DND-41 (cell line): ENCODE data around the gene EGR4.

ENCODE experiments used
- ATAC-seq: fragments of 200-7000 bp; cut with Tn5 transposase; 3 replicates; pipeline ENCODE4 v1.9.1; 2021; ENCODE audit warnings: low read depth; ENCODE audit not compliant: insufficient read depth
- DNase-seq: peaks from one replicate; pipeline ENCODE4 v3.0.0-alpha.2; 2020
- H2AFZ ChIP-seq: 2 replicates; pipeline ENCODE4 v1.6.0; 2012; ENCODE audit warnings: low read depth, low read length
- H3K27ac ChIP-seq: 2 replicates; pipeline ENCODE4 v1.5.1; 2012; ENCODE audit warnings: low read length, inconsistent platforms
- H3K27me3 ChIP-seq: fragments of 200-600 bp; sonication (generic); 2 replicates; pipeline ENCODE4 v1.6.0; 2012; ENCODE audit warnings: low read length, mild to moderate bottlenecking, inconsistent platforms; ENCODE audit not compliant: insufficient read depth, poor library complexity
- H3K36me3 ChIP-seq: 2 replicates; pipeline ENCODE4 v1.5.1; 2012; ENCODE audit warnings: low read length, inconsistent platforms; ENCODE audit not compliant: insufficient read depth
- H3K4me1 ChIP-seq: 2 replicates; pipeline ENCODE4 v1.5.1; 2012; ENCODE audit warnings: mild to moderate bottlenecking, low read length; ENCODE audit not compliant: insufficient read depth
- H3K4me2 ChIP-seq: 2 replicates; pipeline ENCODE4 v1.6.0; 2012; ENCODE audit warnings: mild to moderate bottlenecking, moderate library complexity, low read length, inconsistent platforms; ENCODE audit not compliant: insufficient read depth
- H3K4me3 ChIP-seq, 2 experiments: fragments of 200-600 bp in 1 of 2; shearing (Covaris generic) in 1 of 2; 2 replicates each; pipeline ENCODE4 v1.5.1; 2012 to 2016; ENCODE audit warnings: inconsistent platforms in 2 of 2, low read length in 2 of 2, mild to moderate bottlenecking in 2 of 2, low read depth in 1 of 2, moderate library complexity in 1 of 2
- H3K79me2 ChIP-seq: 2 replicates; pipeline ENCODE4 v1.6.0; 2012; ENCODE audit warnings: low read length, inconsistent platforms; ENCODE audit not compliant: insufficient read depth
- H3K9ac ChIP-seq: 2 replicates; pipeline ENCODE4 v1.6.0; 2012; ENCODE audit warnings: low read depth, mild to moderate bottlenecking, inconsistent platforms, low read length, moderate library complexity
- H3K9me3 ChIP-seq: 2 replicates; pipeline ENCODE4 v1.5.1; 2012; ENCODE audit warnings: low read length, moderate library complexity, mild to moderate bottlenecking, inconsistent platforms; ENCODE audit not compliant: insufficient read depth, severe bottlenecking
- H4K20me1 ChIP-seq: 2 replicates; pipeline ENCODE4 v1.6.0; 2012; ENCODE audit warnings: low read length; ENCODE audit not compliant: insufficient read depth
- EZH2 ChIP-seq: IDR thresholded peaks from 3 replicates; pipeline ENCODE4 v1.6.1; 2012; ENCODE audit warnings: borderline replicate concordance, low read depth, mild to moderate bottlenecking, moderate library complexity, low read length, inconsistent platforms; ENCODE audit not compliant: severe bottlenecking
- TF ChIP-seq, protein P1 (sequence below): IDR thresholded peaks from 2 replicates; pipeline ENCODE4 v1.5.1; 2012; ENCODE audit warnings: borderline replicate concordance, low read length, moderate library complexity, mild to moderate bottlenecking; ENCODE audit not compliant: poor library complexity, severe bottlenecking; ENCODE audit errors: extremely low read depth

The EGR4 gene

DNA sequence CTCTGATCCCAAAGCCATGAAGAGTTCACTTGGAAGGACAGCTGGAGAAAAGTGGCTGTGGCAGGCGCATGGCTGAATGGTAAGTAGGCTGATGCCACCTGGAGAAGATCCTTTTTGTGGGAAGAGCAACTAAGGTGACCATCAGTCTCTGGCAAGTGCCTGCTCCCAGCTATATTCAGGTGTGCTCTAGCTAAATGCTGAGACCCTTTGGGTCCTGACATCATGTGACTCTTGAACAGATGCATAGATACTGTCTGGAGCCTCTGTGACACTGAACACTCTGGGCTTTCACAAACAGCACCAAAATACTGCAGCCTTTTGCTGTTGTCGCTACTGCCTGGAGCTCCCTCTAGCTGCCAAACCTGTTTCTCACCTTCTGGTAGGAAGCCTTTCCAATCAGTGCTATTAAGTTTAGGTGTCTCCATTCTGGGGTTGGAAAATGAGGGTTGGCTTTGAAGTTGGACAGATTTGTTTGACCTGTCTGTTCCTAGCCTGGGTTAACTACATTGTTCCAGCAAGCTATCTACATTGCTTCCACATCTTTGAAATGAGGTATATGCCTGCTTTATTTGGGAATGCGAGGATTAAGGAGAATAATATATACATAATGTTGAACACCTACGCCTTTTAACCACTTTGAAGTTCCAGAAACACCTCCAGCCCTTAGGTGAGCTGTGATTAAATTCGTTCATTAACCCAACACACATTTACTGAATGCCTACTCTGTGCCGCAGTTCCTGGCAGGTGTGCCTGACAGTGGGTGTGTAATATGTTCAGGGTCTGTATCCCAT lies 3.1 kb downstream of the EGR4 start:
- peak; percentile 66 for ATAC-seq
- Histone ChIP-seq H3K4me3 (no peak overlapping the region), H3K27me3 (peaks cover 5% of the 10 kb centered on the region), H3K79me2 (no peaks in the 10 kb centered on the region), H3K27ac (no peak overlapping the region), H4K20me1 (no peaks in the 10 kb centered on the region), H3K9me3 (no peaks in the 10 kb centered on the region), H3K36me3 (no peaks in the 10 kb centered on the region), H2AFZ (0 out of 2 replicates have a peak overlapping the region, but pooled peaks have one; percentile 8), H3K4me1 (peaks cover 8% of the 10 kb centered on the region), H3K9ac (no peak overlapping the region), H3K4me2 (no peak overlapping the region)
- no peak for TF ChIP-seq EZH2
- TF ChIP-seq, protein P1, sequence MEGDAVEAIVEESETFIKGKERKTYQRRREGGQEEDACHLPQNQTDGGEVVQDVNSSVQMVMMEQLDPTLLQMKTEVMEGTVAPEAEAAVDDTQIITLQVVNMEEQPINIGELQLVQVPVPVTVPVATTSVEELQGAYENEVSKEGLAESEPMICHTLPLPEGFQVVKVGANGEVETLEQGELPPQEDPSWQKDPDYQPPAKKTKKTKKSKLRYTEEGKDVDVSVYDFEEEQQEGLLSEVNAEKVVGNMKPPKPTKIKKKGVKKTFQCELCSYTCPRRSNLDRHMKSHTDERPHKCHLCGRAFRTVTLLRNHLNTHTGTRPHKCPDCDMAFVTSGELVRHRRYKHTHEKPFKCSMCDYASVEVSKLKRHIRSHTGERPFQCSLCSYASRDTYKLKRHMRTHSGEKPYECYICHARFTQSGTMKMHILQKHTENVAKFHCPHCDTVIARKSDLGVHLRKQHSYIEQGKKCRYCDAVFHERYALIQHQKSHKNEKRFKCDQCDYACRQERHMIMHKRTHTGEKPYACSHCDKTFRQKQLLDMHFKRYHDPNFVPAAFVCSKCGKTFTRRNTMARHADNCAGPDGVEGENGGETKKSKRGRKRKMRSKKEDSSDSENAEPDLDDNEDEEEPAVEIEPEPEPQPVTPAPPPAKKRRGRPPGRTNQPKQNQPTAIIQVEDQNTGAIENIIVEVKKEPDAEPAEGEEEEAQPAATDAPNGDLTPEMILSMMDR, result peak; percentile 85
- DNase-seq, result peak; percentile 64

DNA sequence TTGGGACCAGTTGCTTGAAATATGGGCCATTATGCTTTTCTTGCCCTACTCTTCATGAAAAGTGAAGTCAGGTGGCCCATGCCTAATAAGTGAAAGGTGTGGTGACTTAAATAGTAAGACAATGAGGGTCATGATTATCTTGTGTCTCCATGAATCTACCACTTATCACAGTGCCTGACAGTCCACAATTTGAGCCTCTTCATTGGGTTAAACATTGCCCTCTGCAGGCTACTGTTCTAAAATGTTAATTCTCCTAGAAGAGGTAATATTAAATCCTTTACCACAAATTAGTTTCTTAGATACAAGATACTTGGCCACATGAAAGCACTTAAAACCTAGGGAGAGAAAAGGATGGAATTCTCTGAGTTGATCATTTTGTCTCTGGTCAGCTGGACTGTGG lies 4.0 kb downstream of the EGR4 start:
- Histone ChIP-seq H3K4me1 (peaks cover 15% of the 10 kb centered on the region), H3K4me2 (no peak overlapping the region), H3K79me2 (no peaks in the 10 kb centered on the region; the same call in 1 of the 2 replicates), H4K20me1 (no peaks in the 10 kb centered on the region), H3K27me3 (no peaks in the 10 kb centered on the region), H3K9ac (no peak overlapping the region), H3K9me3 (no peaks in the 10 kb centered on the region), H3K4me3 (no peak overlapping the region), H2AFZ (no peak overlapping the region), H3K27ac (no peak overlapping the region), H3K36me3 (no peaks in the 10 kb centered on the region)
- ATAC-seq (no peak), DNase-seq (no peak)
- TF ChIP-seq EZH2, result no peak
- TF ChIP-seq, protein P1, result peak; percentile 30

DNA sequence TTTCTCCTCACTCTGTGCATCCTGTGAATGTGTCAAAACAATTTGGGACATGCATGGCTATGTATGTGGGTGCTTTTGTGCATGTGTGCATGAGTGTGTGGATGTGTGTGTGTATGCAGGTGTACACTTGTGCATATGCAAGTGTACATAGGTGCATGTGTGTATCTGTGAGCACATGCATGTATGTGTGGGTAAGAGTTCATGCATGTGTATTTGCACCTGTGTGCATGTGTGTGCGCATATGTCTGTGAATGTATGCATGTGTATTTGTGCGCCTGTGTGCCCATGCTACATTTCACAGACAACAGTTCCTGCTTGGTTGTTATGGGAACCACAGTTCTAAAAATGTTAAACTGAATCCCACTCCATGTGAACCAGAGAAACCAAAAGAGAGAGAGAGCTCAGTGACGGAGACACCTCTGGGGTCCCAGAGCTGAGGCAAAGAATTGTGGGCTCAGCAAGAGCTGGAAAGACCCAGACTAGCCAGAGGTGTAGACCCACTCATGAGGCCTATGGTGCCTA lies 7.2 kb downstream of the EGR4 start:
- Histone ChIP-seq H3K36me3 (peaks cover 6% of the 10 kb centered on the region), H3K4me2 (peak overlapping the region; percentile 89; the same call in 1 of the 2 replicates)

More for the DNA sequence above, 7.2 kb downstream of the EGR4 start:
- peaks cover 31% of the 10 kb centered on the region for H3K4me1 ChIP-seq
- TF ChIP-seq, protein P1, result no peak
- TF ChIP-seq EZH2, result no peak
- H3K4me3 ChIP-seq, result no peak overlapping the region
- no peak for DNase-seq
- no peak for ATAC-seq
- no peak overlapping the region for H3K27ac ChIP-seq
- H3K9ac ChIP-seq, result no peak overlapping the region
- H3K79me2 ChIP-seq, result peaks cover 30% of the 10 kb centered on the region
- H4K20me1 ChIP-seq, result peaks cover 10% of the 10 kb centered on the region; the same call in 1 of the 2 replicates
- H3K27me3 ChIP-seq, result no peaks in the 10 kb centered on the region
- no peaks in the 10 kb centered on the region for H3K9me3 ChIP-seq
- no peak overlapping the region for H2AFZ ChIP-seq
